Right ventricle myocardium inferior (tissue), 1 donor: Measurements from ENCODE around the gene DPP10. TPM values are rescaled to one million over a fixed set of nuclear protein-coding genes. Genes with fewer than 3 reads are reported as not detected.
"Not testable (repeated sequence)": the region's sequence is repeated elsewhere in the genome, so short reads cannot be mapped to it uniquely, and the experiment has no call there.

ENCODE experiments used
- ATAC-seq: fragments of 200-7000 bp; cut with Tn5 transposase; one replicate; pipeline ENCODE4 v1.9.1; 2020; ENCODE audit warnings: mild to moderate bottlenecking, moderate library complexity
- DNase-seq: peaks from one replicate; pipeline ENCODE4 v3.0.0; 2021; ENCODE audit errors: missing footprints
- intact Hi-C: fragments of 100-400 bp; cut with DNase I; formaldehyde crosslinking; loops from one replicate; pipeline ENCODE4 v1.11.0; 2022
- total RNA-seq: library from RNA; stranded (reverse); fragmentation: NEBNext Ultra II Directional; extraction: Animal tissue kit (Norgen Biotek cat#: 25700); gene quantifications from one replicate; pipeline ENCODE4 v1.2.1, GENCODE V29; 2021
- donor health status: DM: no; HTN: yes; CAD: no; lungs with severe emphysema.

The DPP10 gene
- total RNA-seq, 1 donor from 2014 or later: 0.05 TPM

- intact Hi-C loops: no loop called here
- ATAC-seq: no peak
- no peak for DNase-seq
Measured at GRCh38 chr2:114864901-114865300, 422.5 kb downstream of the DPP10 start.

GRCh38 chr2:114880046-114880445 is 437.6 kb downstream of the DPP10 start:
- DNase-seq (no peak), ATAC-seq (no peak)
- intact Hi-C loops: no loop called here

GRCh38 chr2:114919985-114920384 is 477.5 kb downstream of the DPP10 start:
- no peak for ATAC-seq
- intact Hi-C loops: no loop called here

GRCh38 chr2:114922076-114922475 is 479.6 kb downstream of the DPP10 start:
- intact Hi-C loops: no loop called here
- DNase-seq (no peak), ATAC-seq (no peak)

More at GRCh38 chr2:114919985-114920384, 477.5 kb downstream of the DPP10 start:
- DNase-seq: no peak

GRCh38 chr2:114925296-114926255 is 483.1 kb downstream of the DPP10 start:
- peak; percentile 88 for ATAC-seq
- no peak for DNase-seq
- intact Hi-C loops: no loop called here

GRCh38 chr2:114926303-114926702 is 483.9 kb downstream of the DPP10 start:
- intact Hi-C loops: no loop called here
- DNase-seq (peak; percentile 53), ATAC-seq (peak; percentile 64)

- ATAC-seq: no peak
- intact Hi-C loops: no loop called here
- no peak for DNase-seq
Measured at GRCh38 chr2:114929225-114929624, 486.8 kb downstream of the DPP10 start.

GRCh38 chr2:114933671-114934241 is 491.3 kb downstream of the DPP10 start:
- no peak for ATAC-seq
- intact Hi-C loops: no loop called here
- DNase-seq: no peak

- no peak for ATAC-seq
- intact Hi-C loops: no loop called here
- DNase-seq: no peak
Measured at GRCh38 chr2:114935031-114935430, 492.6 kb downstream of the DPP10 start.

GRCh38 chr2:114937366-114937930 is 495.0 kb downstream of the DPP10 start:
- ATAC-seq: no peak
- intact Hi-C loops: no loop called here
- DNase-seq: peak; percentile 5

GRCh38 chr2:114940785-114941458 is 498.5 kb downstream of the DPP10 start:
- intact Hi-C loops: no loop called here
- ATAC-seq (no peak), DNase-seq (no peak)

- ATAC-seq: peak; percentile 70
- intact Hi-C loops: no loop called here
- peak; percentile 17 for DNase-seq
Measured at GRCh38 chr2:114949228-114949804, 506.9 kb downstream of the DPP10 start.

- no peak for DNase-seq
- ATAC-seq: no peak
- intact Hi-C loops: no loop called here
Measured at GRCh38 chr2:114960389-114960788, 517.9 kb downstream of the DPP10 start.

- ATAC-seq: no peak
Measured at GRCh38 chr2:114962532-114962931, 520.1 kb downstream of the DPP10 start.

GRCh38 chr2:114968748-114969400 is 526.4 kb downstream of the DPP10 start:
- no peak for DNase-seq
- intact Hi-C loops: no loop called here
- no peak for ATAC-seq

More at GRCh38 chr2:114962532-114962931, 520.1 kb downstream of the DPP10 start:
- intact Hi-C loops: no loop called here
- DNase-seq: no peak

GRCh38 chr2:115004321-115004720 is 561.9 kb downstream of the DPP10 start:
- intact Hi-C loops, ATAC-seq, DNase-seq: not testable (repeated sequence)

- ATAC-seq (no peak), DNase-seq (no peak)
- intact Hi-C loops: no loop called here
Measured at GRCh38 chr2:115011721-115012120, 569.3 kb downstream of the DPP10 start.

GRCh38 chr2:115022013-115022412 is 579.6 kb downstream of the DPP10 start:
- DNase-seq, intact Hi-C loops, ATAC-seq: not testable (repeated sequence)
